H1 (cell line): Measurements from ENCODE around the gene GFI1B. TPM values are rescaled to one million over a fixed set of nuclear protein-coding genes. Genes with fewer than 3 reads are reported as not detected.

Experiments
- CTCF ChIA-PET: fragments of 300-600 bp; sonication (Branson Sonifier 250); formaldehyde crosslinking; loops from one replicate; lab custom pipeline; 2021; ENCODE audit not compliant: partially characterized antibody; lab: Charles Lee
- POLR2A ChIA-PET: fragments of 300-600 bp; sonication (Branson Sonifier 250); formaldehyde crosslinking; loops from one replicate; lab custom pipeline; 2021; ENCODE audit warnings: inconsistent platforms; ENCODE audit not compliant: partially characterized antibody; lab: Charles Lee
- DNase-seq, 2 experiments: peaks; one replicate each; pipeline versions ENCODE4 v3.0.0 to v3.0.0-alpha.2; 2010 to 2022; ENCODE audit warnings: low spot score in 2 of 2, low read depth in 1 of 2, mixed read lengths in 1 of 2
- FAIRE-seq: peaks from 2 replicates; lab custom pipeline; 2011; peaks lifted over from hg19 to GRCh38; lab: Jason Lieb, UNC
- H2AFZ ChIP-seq: 2 replicates; pipeline ENCODE4 v1.8.1; 2012; ENCODE audit warnings: low read length, inconsistent platforms
- H2AK5ac ChIP-seq: 2 replicates; pipeline ENCODE4 v1.6.1; 2013; ENCODE audit warnings: low read depth, low read length
- H2BK120ac ChIP-seq: replicated peaks from 2 replicates; pipeline ENCODE3; 2013; ENCODE audit warnings: low read depth, low read length, inconsistent platforms
- H2BK12ac ChIP-seq: 2 replicates; pipeline ENCODE4 v1.6.1; 2013; ENCODE audit warnings: low read depth, low read length
- H2BK15ac ChIP-seq: 2 replicates; pipeline ENCODE4 v1.6.1; 2013; ENCODE audit warnings: low read length
- H2BK20ac ChIP-seq: 2 replicates; pipeline ENCODE4 v1.6.1; 2013; ENCODE audit warnings: low read length
- H2BK5ac ChIP-seq: 2 replicates; pipeline ENCODE4 v1.6.1; 2013; ENCODE audit warnings: low read depth, low read length
- H3K14ac ChIP-seq: 2 replicates; pipeline ENCODE4 v1.6.1; 2013; ENCODE audit warnings: inconsistent platforms; ENCODE audit not compliant: insufficient read length
- H3K18ac ChIP-seq: 2 replicates; pipeline ENCODE4 v1.6.1; 2013; ENCODE audit warnings: low read length; ENCODE audit errors: extremely low read depth
- H3K23ac ChIP-seq: 2 replicates; pipeline ENCODE4 v1.6.1; 2013; ENCODE audit warnings: inconsistent platforms; ENCODE audit not compliant: insufficient read length
- H3K23me2 ChIP-seq: 2 replicates; pipeline ENCODE4 v1.6.1; 2013; ENCODE audit warnings: low read depth, low read length
- H3K27ac ChIP-seq: 2 replicates; pipeline ENCODE4 v1.6.1; 2011; ENCODE audit warnings: low read depth, low read length, inconsistent platforms
- H3K27me3 ChIP-seq, 4 experiments: replicated peaks in 1 of 4; 1 replicate in 1 of 4; 2 replicates in 3 of 4; pipeline versions ENCODE4 v1.6.1 to v1.8.1; 2011 to 2013; ENCODE audit warnings: low read length in 3 of 4, mild to moderate bottlenecking in 3 of 4, inconsistent platforms in 2 of 4, mixed read lengths in 2 of 4, moderate library complexity in 1 of 4; ENCODE audit not compliant: control insufficient read depth in 3 of 4, insufficient read depth in 3 of 4; ENCODE audit errors: extremely low read depth in 1 of 4
- H3K36me3 ChIP-seq, 4 experiments: 2 replicates each; pipeline versions ENCODE4 v1.6.1 to v1.8.1; 2011 to 2013; ENCODE audit warnings: mild to moderate bottlenecking in 4 of 4, low read length in 3 of 4, moderate library complexity in 2 of 4, control low read depth in 1 of 4, inconsistent platforms in 1 of 4; ENCODE audit not compliant: insufficient read depth in 4 of 4, control insufficient read depth in 2 of 4
- H3K4ac ChIP-seq: replicated peaks from 2 replicates; pipeline ENCODE3; 2013; ENCODE audit warnings: low read length, low read depth, mixed read lengths, inconsistent platforms; ENCODE audit not compliant: insufficient read length
- H3K4me1 ChIP-seq, 4 experiments: replicated peaks in 1 of 4; 1 replicate in 1 of 4; 2 replicates in 3 of 4; pipeline versions ENCODE4 v1.6.1 to v1.8.1; 2011 to 2013; ENCODE audit warnings: low read length in 3 of 4, inconsistent platforms in 2 of 4, mixed read lengths in 1 of 4; ENCODE audit not compliant: insufficient read depth in 4 of 4, control insufficient read depth in 3 of 4
- H3K4me2 ChIP-seq, 2 experiments: 2 replicates each; pipeline versions ENCODE4 v1.6.1 to v1.8.1; 2011 to 2013; ENCODE audit warnings: low read depth in 2 of 2, low read length in 2 of 2, control low read depth in 1 of 2, inconsistent platforms in 1 of 2, mild to moderate bottlenecking in 1 of 2; ENCODE audit not compliant: insufficient read depth in 1 of 2
- H3K4me3 ChIP-seq, 4 experiments: fragments of 200-600, 300-600 bp in 1 of 4; sonication (generic), shearing (Covaris generic), sonication (Bioruptor Twin) in 1 of 4; 2 replicates each; pipeline versions ENCODE4 v1.5.1 to v1.8.1; 2011 to 2016; ENCODE audit warnings: low read length in 4 of 4, low read depth in 3 of 4, control low read depth in 2 of 4, inconsistent platforms in 2 of 4, mild to moderate bottlenecking in 2 of 4, mixed read lengths in 1 of 4, moderate library complexity in 1 of 4; ENCODE audit not compliant: insufficient read depth in 2 of 4; ENCODE audit errors: extremely low read depth in 1 of 4
- H3K56ac ChIP-seq: replicated peaks from 2 replicates; pipeline ENCODE3; 2013; ENCODE audit warnings: low read depth, mild to moderate bottlenecking, mixed read lengths, low read length, inconsistent platforms; ENCODE audit not compliant: insufficient read length
- H3K79me1 ChIP-seq: 2 replicates; pipeline ENCODE4 v1.6.1; 2013; ENCODE audit warnings: low read depth, low read length, control low read depth
- H3K79me2 ChIP-seq, 2 experiments: 2 replicates each; pipeline versions ENCODE4 v1.6.1 to v1.8.1; 2012 to 2013; ENCODE audit warnings: low read length in 2 of 2, mild to moderate bottlenecking in 2 of 2, inconsistent platforms in 1 of 2; ENCODE audit not compliant: insufficient read depth in 2 of 2, control insufficient read depth in 1 of 2
- H3K9ac ChIP-seq, 4 experiments: replicated peaks in 1 of 4; 1 replicate in 1 of 4; 2 replicates in 3 of 4; pipeline versions ENCODE4 v1.6.1 to v1.8.1; 2011 to 2013; ENCODE audit warnings: low read depth in 3 of 4, low read length in 3 of 4, control low read depth in 2 of 4, mild to moderate bottlenecking in 2 of 4, moderate library complexity in 2 of 4, inconsistent platforms in 1 of 4; ENCODE audit errors: extremely low read depth in 1 of 4
- H3K9me3 ChIP-seq, 2 experiments: 2 replicates each; pipeline versions ENCODE4 v1.6.1 to v1.8.1; 2012 to 2013; ENCODE audit warnings: mild to moderate bottlenecking in 2 of 2, moderate library complexity in 2 of 2, control low read depth in 1 of 2, inconsistent platforms in 1 of 2, low read depth in 1 of 2, low read length in 1 of 2, mixed read lengths in 1 of 2; ENCODE audit not compliant: insufficient read depth in 2 of 2
- H4K20me1 ChIP-seq, 2 experiments: replicated peaks in 1 of 2; 2 replicates each; pipeline versions ENCODE3 to v1.8.1; 2011 to 2013; ENCODE audit warnings: inconsistent platforms in 2 of 2, low read length in 2 of 2, mild to moderate bottlenecking in 1 of 2; ENCODE audit not compliant: insufficient read depth in 2 of 2, control insufficient read depth in 1 of 2
- H4K5ac ChIP-seq: 2 replicates; pipeline ENCODE4 v1.6.1; 2013; ENCODE audit warnings: low read length, low read depth, mixed read lengths, inconsistent platforms; ENCODE audit not compliant: insufficient read length
- H4K8ac ChIP-seq: 2 replicates; pipeline ENCODE4 v1.8.0; 2013; ENCODE audit warnings: mild to moderate bottlenecking, moderate library complexity, low read length, inconsistent platforms; ENCODE audit not compliant: insufficient read depth; ENCODE audit errors: extremely low read depth
- H4K91ac ChIP-seq: replicated peaks from 2 replicates; pipeline ENCODE3; 2013; ENCODE audit warnings: low read length, mixed read lengths, inconsistent platforms; ENCODE audit not compliant: insufficient read length
- ATF3 ChIP-seq: IDR thresholded peaks from 2 replicates; pipeline ENCODE4 v1.6.1; 2011; ENCODE audit warnings: low read depth, mild to moderate bottlenecking, low read length; ENCODE audit not compliant: insufficient read depth
- BACH1 ChIP-seq: IDR thresholded peaks from 2 replicates; pipeline ENCODE4 v1.6.1; 2012; ENCODE audit warnings: low read length, improper control_type of control experiment
- BRCA1 ChIP-seq: IDR thresholded peaks from 2 replicates; pipeline ENCODE4 v1.6.1; 2012; ENCODE audit warnings: low read depth, low read length, improper control_type of control experiment
- CBX8 ChIP-seq: fragments of 300-800, 300-1000 bp; sonication (generic); IDR thresholded peaks from 2 replicates; pipeline ENCODE4 v1.7.1; 2016; ENCODE audit warnings: low read depth, low read length, borderline replicate concordance
- CHD1 ChIP-seq: IDR thresholded peaks from 2 replicates; pipeline ENCODE4 v1.6.1; 2012; ENCODE audit warnings: low read depth, low read length, improper control_type of control experiment
- EGR1 ChIP-seq: IDR thresholded peaks from 2 replicates; pipeline ENCODE4 v1.6.1; 2011; ENCODE audit warnings: low read depth, low read length, borderline replicate concordance
- JUND ChIP-seq: IDR thresholded peaks from 2 replicates; pipeline ENCODE4 v1.6.1; 2011; ENCODE audit warnings: mild to moderate bottlenecking, improper control_type of control experiment, low read length
- NANOG ChIP-seq: IDR thresholded peaks from 2 replicates; pipeline ENCODE4 v1.6.1; 2011; ENCODE audit warnings: low read length, low read depth, mild to moderate bottlenecking, inconsistent platforms; ENCODE audit not compliant: insufficient read depth, poor library complexity, severe bottlenecking
- POLR2AphosphoS5 ChIP-seq: IDR thresholded peaks from 2 replicates; pipeline ENCODE4 v1.6.1; 2011; ENCODE audit warnings: low read depth, low read length
- RNF2 ChIP-seq: fragments of 200-900, 300-1000 bp; sonication (generic); IDR thresholded peaks from 2 replicates; pipeline ENCODE4 v1.7.1; 2016; ENCODE audit warnings: borderline replicate concordance, low read depth, mild to moderate bottlenecking, antibody characterized with exemption, low read length; ENCODE audit not compliant: poor library complexity, severe bottlenecking; ENCODE audit errors: missing control alignments
- SRF ChIP-seq: IDR thresholded peaks from 2 replicates; pipeline ENCODE4 v1.6.1; 2011; ENCODE audit warnings: mild to moderate bottlenecking, low read depth, low read length, moderate library complexity
- WGBS, 2 experiments: shearing (Covaris generic) in 1 of 2; methylation state at CpG; one replicate each; pipeline versions ENCODE4 v1.1.6 to v1.1.7; 2013 to 2015; ENCODE audit warnings: low lambda C conversion rate in 2 of 2, mixed read lengths in 2 of 2, inconsistent platforms in 1 of 2, low coverage in 1 of 2, missing lambda C conversion rate in 1 of 2; ENCODE audit not compliant: insufficient replicate concordance in 2 of 2, insufficient coverage in 1 of 2, insufficient read length in 1 of 2; ENCODE audit errors: extremely low coverage in 1 of 2, missing lambda C conversion rate in 1 of 2; 5-methylcytosine and 5-hydroxymethylcytosine counted together
- polyA plus RNA-seq, 7 experiments: library from polyadenylated mRNA; depleted of rRNA in 3 of 7; stranded (reverse) in 5 of 7; unstranded in 2 of 7; fragments of >200 nt in 5 of 7; fragments of 200-250 nt in 2 of 7; gene quantifications; 1 replicate in 5 of 7; 2 replicates in 1 of 7; 4 replicates in 1 of 7; pipeline versions ENCODE4 v1.2.1 to v1.2.3, GENCODE V29; 2011 to 2013; ENCODE audit warnings: missing spikeins in 2 of 7, mixed read lengths in 2 of 7
- total RNA-seq: library from RNA; stranded (reverse); fragmentation: NEBNext Ultra II Directional; extraction: Animal tissue kit (Norgen Biotek cat#: 25700); gene quantifications from 2 replicates; pipeline ENCODE4 v1.2.1, GENCODE V29; 2021

Gene GFI1B
- total and polyA plus RNA-seq, 2 of the 8 experiments (the other 6 are each of a cell fraction or from before 2014, with no cell fraction given) = 0.09 to 0.11 TPM

- H2BK15ac ChIP-seq = no peak overlapping the region
- no peak overlapping the region for H2AK5ac ChIP-seq
- H3K18ac ChIP-seq = peak overlapping the region; percentile 38; the same call in 1 of the 2 replicates
- no peak overlapping the region for H4K5ac ChIP-seq
- H3K23ac ChIP-seq = no peak overlapping the region
- H3K4me1 ChIP-seq = peaks cover 2 to 12% (median 9%) of the 10 kb centered on the region in 4 experiments
- no peak overlapping the region for H3K56ac ChIP-seq
- H3K9me3 ChIP-seq = no peaks in the 10 kb centered on the region
- peak in 1 of 2 experiments; percentile 9 for DNase-seq
- H3K36me3 ChIP-seq = no peaks in the 10 kb centered on the region
- 0 out of 2 replicates have a peak overlapping the region, but pooled peaks have one; percentile 7 for H2BK20ac ChIP-seq
- peaks cover 5% of the 10 kb centered on the region for H3K79me1 ChIP-seq
- no peak overlapping the region for H2BK120ac ChIP-seq
- 0 out of 2 replicates have a peak overlapping the region, but pooled peaks have one; percentile 61 for H2AFZ ChIP-seq
- peaks cover 7% of the 10 kb centered on the region; the same call in 1 of the 2 replicates for H3K23me2 ChIP-seq
- WGBS, 2 experiments = 85% methylated on average over 7 of the region's 7 CpGs; no CpG with 5 or more reads in 1 of the 2 experiments
- H3K27me3 ChIP-seq = no peaks in the 10 kb centered on the region
- no peak overlapping the region for H3K9ac ChIP-seq
- peaks cover 12 to 23% of the 10 kb centered on the region in 2 experiments for H3K79me2 ChIP-seq
- peak overlapping the region; percentile 15; the same call in 1 of the 2 replicates for H4K8ac ChIP-seq
- peak overlapping the region; percentile 19; the same call in 1 of the 2 replicates for H2BK5ac ChIP-seq
- ChIA-PET CTCF (interaction anchor here (0.6 to 1.4 kb wide), 6 partner anchors 25 to 339 kb away, joined by 3 to 8 read pairs (median 3); no protein-coding TSS in a partner anchor), POLR2A (interaction anchor here (0.7 to 1.2 kb wide), 3 partner anchors 8 to 25 kb away, joined by 3 to 4 read pairs (median 3); no protein-coding TSS in a partner anchor)
- H3K4me3 ChIP-seq = no peak overlapping the region
- peak overlapping the region; percentile 34 for H4K91ac ChIP-seq
- 0 out of 2 replicates have a peak overlapping the region, but pooled peaks have one; percentile 10 for H2BK12ac ChIP-seq
- no peak for FAIRE-seq
- no peak overlapping the region for H3K27ac ChIP-seq
- H3K4ac ChIP-seq = no peak overlapping the region
- 0 out of 4 replicates have a peak overlapping the region, but pooled peaks of 1 of the 2 experiments have one; percentile 2 for H3K4me2 ChIP-seq
- H3K14ac ChIP-seq = no peak overlapping the region
- H4K20me1 ChIP-seq = peaks cover 0 to 2% of the 10 kb centered on the region in 2 experiments
- TF ChIP-seq POLR2AphosphoS5 (no peak), CHD1 (no peak), JUND (peak; percentile 94), EGR1 (no peak), SRF (no peak), ATF3 (no peak), BACH1 (no peak), NANOG (no peak), RNF2 (no peak), CBX8 (no peak), BRCA1 (no peak)
Measured at GRCh38 chr9:132946631-132947295, 31.7 kb upstream of the GFI1B start.
